Measurements from ENCODE around the gene MYCL. TPM values are rescaled to one million over a fixed set of nuclear protein-coding genes. Genes with fewer than 3 reads are reported as not detected.

The MYCL gene
- total and polyA plus RNA-seq, 2 of the 13 experiments (the other 11 are each of a cell fraction or from before 2014, with no cell fraction given): 0.31 to 1.7 TPM

GRCh38 chr1:39852214-39852791 lies 49.4 kb downstream of the MYCL start (continued):
- TF ChIP-seq ZNF784 (CRISPR knock-in tag; IDR thresholded peaks at IDR 0.05; ENCODE audit: borderline replicate concordance) (no peak), MTF1 (CRISPR knock-in tag; IDR thresholded peaks at IDR 0.05) (no peak), ZNF3 (CRISPR knock-in tag; IDR thresholded peaks at IDR 0.05) (no peak), KDM4B (CRISPR knock-in tag; IDR thresholded peaks at IDR 0.05) (no peak), ZNF12 (CRISPR knock-in tag; IDR thresholded peaks at IDR 0.05) (no peak), ZFP37 (CRISPR knock-in tag; IDR thresholded peaks at IDR 0.05; ENCODE audit: borderline replicate concordance) (0 out of 2 replicates have a peak, but pooled peaks have one; percentile 45), JUNB (CRISPR knock-in tag; IDR thresholded peaks at IDR 0.05; ENCODE audit: borderline replicate concordance) (no peak), ETS1 (CRISPR knock-in tag; IDR thresholded peaks at IDR 0.05) (no peak), ZNF777 (CRISPR knock-in tag; IDR thresholded peaks at IDR 0.05) (no peak), MED8 (CRISPR knock-in tag; IDR thresholded peaks at IDR 0.05; ENCODE audit: insufficient replicate concordance) (no peak), POGZ (CRISPR knock-in tag; IDR thresholded peaks at IDR 0.05) (no peak), ZNF580 (CRISPR knock-in tag; IDR thresholded peaks at IDR 0.05; ENCODE audit: borderline replicate concordance, low read depth) (0 out of 2 replicates have a peak, but pooled peaks have one; percentile 20), ARID3A (IDR thresholded peaks at IDR 0.05; ENCODE audit: low read depth, low read length) (peak; percentile 84), ZNF276 (CRISPR knock-in tag; IDR thresholded peaks at IDR 0.05; ENCODE audit: low read depth) (no peak), EHMT2 (IDR thresholded peaks at IDR 0.05; ENCODE audit: borderline replicate concordance, low read depth, low read length) (no peak), HNRNPL (IDR thresholded peaks at IDR 0.05; ENCODE audit: low read depth, low read length) (no peak), RARG (CRISPR knock-in tag; IDR thresholded peaks at IDR 0.05; ENCODE audit: low read depth) (0 out of 2 replicates have a peak, but pooled peaks have one; percentile 28), MAF1 (CRISPR knock-in tag; IDR thresholded peaks at IDR 0.05; ENCODE audit: borderline replicate concordance) (no peak), GPN1 (CRISPR knock-in tag; IDR thresholded peaks at IDR 0.05; ENCODE audit: borderline replicate concordance) (no peak), NFE2 (CRISPR knock-in tag; IDR thresholded peaks at IDR 0.05) (no peak), MXD4 (CRISPR knock-in tag; IDR thresholded peaks at IDR 0.05) (peak; percentile 55; the same call in 1 of the 2 replicates), ZNF737 (CRISPR knock-in tag; IDR thresholded peaks at IDR 0.05; ENCODE audit: borderline replicate concordance) (no peak)
